Measurements from ENCODE around the gene MGAT4A.
"Not testable (repeated sequence)": the region's sequence is repeated elsewhere in the genome, so short reads cannot be mapped to it uniquely, and the experiment has no call there.

The MGAT4A gene

GRCh38 chr2:98759827-98760625 lies 29.1 kb upstream of the MGAT4A start:
- DNase-seq (ENCODE audit: low read depth in 2 of 2), result no peak

GRCh38 chr2:98759338-98759737 lies 28.4 kb upstream of the MGAT4A start:
- DNase-seq (ENCODE audit: low read depth in 2 of 2), result no peak

GRCh38 chr2:98757904-98758421 lies 27.0 kb upstream of the MGAT4A start:
- DNase-seq (ENCODE audit: low read depth in 2 of 2), result no peak

DNA sequence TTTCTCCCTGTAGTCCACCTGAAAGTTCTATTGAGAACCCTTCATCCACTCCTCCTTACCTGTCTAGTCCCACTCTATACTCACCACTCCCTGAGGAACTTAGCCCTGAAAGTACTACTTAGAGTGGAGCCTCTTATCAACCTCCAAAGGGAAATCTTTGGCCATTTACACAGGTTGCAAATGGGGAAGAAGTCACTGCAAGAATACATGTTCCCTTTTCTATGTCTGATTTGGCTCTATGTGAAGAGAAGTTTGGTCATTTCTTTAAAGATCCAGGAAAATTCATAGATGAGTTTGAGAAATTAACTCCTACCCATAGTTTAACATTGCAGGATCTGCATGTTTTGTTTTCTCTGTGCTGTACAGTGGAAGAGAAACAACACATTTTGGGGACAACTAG lies 22.9 kb upstream of the MGAT4A start:
- no peak for DNase-seq (ENCODE audit: low read depth in 2 of 2)

DNA sequence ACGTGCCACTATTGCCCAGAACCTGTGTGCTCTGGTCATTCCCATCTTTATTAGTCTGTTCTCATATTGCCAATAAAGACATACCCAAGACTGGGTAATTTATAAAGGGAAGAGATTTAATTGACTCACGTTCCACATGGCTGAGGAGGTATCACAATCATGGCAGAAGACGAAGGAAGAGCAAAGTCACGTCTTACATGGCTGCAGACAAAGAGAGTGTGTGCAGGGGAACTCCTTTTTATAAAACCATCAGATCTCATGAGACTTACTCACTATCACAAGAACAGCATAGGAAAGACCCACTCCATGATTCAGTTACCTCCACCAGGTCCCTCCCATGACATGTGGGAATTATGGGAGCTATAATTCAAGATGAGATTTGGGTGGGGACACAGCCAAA lies 21.8 kb upstream of the MGAT4A start:
- DNase-seq (ENCODE audit: low read depth in 2 of 2), result not testable (repeated sequence)

DNA sequence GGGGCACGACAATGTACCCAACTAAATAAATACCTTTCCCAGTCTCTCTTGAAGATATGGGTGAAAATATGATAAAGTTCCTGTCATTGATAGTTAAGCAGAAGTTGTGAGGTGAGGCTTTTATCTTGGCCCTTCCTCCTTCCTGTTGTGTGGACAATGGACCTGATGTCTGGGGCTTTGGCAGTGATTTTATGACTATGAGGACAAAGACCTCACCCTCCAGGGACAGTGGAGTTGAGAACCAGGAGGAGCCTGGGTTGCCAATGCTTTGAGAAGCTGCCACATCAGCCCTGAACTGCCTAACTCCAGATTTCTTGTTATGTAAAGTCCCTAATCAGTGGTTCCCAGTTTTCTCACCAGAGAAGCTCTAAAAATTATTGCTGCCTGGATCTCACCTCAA lies 20.8 kb upstream of the MGAT4A start:
- DNase-seq (ENCODE audit: low read depth in 2 of 2), result no peak

DNA sequence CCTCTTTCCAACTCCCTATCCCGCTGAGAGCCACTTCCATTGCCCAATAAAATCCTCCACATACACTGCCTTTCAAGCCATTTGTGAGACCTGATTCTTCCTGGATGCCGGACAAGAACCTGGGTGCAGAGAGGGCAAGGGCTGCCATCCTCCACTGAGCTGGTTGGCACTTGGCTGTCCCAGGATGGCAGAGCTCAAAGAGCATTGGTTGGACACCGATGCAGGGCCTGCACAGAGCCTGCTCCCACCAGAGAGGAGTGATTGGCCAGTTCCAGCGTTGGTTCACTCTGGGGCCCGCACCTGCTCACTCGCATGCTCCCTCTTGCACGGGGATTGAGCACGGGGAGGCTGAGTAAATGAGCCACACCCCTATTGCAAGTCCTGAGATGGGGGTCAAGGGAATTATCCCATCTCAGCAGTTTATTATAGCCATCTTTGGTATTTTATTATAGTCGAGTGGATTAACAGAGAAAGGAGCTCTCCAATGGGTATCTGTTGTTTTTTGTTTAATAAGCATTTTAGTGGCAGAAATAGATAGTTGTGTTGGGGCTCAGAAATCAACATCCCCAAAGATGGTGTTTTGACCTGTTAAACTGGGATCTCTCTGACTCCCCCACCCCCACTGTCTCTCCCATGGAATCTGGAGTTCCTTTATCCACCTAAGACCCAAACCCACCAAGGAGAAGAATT lies 19.8 kb upstream of the MGAT4A start:
- DNase-seq (ENCODE audit: low read depth in 2 of 2), result no peak

- no peak for DNase-seq (ENCODE audit: low read depth in 2 of 2)
Measured at GRCh38 chr2:98749066-98749450, 18.1 kb upstream of the MGAT4A start.

- DNase-seq (ENCODE audit: low read depth in 2 of 2), result no peak
Measured at GRCh38 chr2:98748292-98749065, 17.5 kb upstream of the MGAT4A start.

GRCh38 chr2:98747888-98748287 lies 17.0 kb upstream of the MGAT4A start:
- no peak for DNase-seq (ENCODE audit: low read depth in 2 of 2)

- no peak for DNase-seq (ENCODE audit: low read depth in 2 of 2)
Measured at GRCh38 chr2:98746426-98746825, 15.5 kb upstream of the MGAT4A start.

DNA sequence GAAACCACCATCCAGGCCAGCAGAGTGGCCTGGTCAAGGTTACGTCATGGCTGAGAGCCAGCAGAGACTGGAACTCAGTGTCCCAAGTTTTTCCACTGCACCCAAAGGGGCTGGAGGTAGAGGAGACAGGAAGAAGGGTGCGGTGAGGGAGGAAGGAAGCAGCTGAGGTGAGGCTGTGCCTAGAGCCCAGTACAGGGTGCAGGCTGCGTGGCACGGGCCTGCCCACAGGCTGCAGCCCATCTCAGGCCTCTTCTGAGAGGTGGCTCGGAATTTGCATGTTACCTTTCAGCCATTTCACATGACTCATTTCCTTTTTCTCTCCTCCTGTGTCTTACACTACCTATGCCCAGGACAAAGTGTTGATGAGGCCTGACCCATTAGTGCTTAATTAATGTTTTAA lies 13.7 kb upstream of the MGAT4A start:
- no peak for DNase-seq (ENCODE audit: low read depth in 2 of 2)

- no peak for DNase-seq (ENCODE audit: low read depth in 2 of 2)
Measured at GRCh38 chr2:98743835-98744234, 12.9 kb upstream of the MGAT4A start.

- DNase-seq (ENCODE audit: low read depth in 2 of 2), result no peak
Measured at GRCh38 chr2:98739020-98739419, 8.1 kb upstream of the MGAT4A start.

DNA sequence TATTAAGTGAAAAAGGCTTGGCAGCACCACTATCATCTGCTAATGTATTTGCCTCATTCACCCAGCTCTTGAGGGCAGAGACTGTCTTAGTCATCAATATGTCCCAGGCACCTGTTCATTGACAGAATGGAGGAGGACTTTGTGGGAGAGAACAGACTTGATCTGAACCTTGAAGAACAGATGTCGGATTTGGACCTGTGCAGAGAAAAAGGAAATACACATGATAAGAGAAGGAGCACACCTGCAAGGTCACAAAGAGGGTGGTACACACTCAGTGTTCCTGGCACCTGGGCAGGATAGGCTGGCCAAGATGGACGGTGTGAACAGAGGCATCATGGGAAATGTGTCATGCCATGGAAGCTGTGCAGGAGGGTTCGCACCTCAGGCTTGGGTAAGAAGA lies 7.4 kb upstream of the MGAT4A start:
- no peak for DNase-seq (ENCODE audit: low read depth in 2 of 2)

GRCh38 chr2:98737848-98738247 lies 6.9 kb upstream of the MGAT4A start:
- no peak for DNase-seq (ENCODE audit: low read depth in 2 of 2)

DNA sequence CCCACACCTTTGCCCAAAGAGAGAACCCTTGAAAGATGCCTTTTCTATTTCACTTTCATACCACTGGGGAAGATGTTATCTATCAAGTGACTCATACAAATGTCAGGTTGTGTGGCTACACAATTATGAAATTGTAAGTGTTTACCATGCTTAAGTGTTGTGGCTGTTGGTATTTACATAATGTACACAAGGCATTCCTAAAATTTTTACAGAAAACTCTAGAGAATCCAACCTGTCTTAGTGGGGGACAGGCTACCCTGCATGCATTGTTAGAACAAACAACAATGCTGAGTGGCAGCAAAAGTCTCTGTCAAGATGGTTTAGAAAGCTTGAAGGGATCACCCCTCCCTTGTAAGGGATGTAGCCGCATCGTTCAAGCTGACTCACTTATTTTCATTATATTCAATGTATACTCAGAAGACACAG lies 5.5 kb upstream of the MGAT4A start:
- no peak for DNase-seq (ENCODE audit: low read depth in 2 of 2)

- DNase-seq (ENCODE audit: low read depth in 2 of 2), result no peak
Measured at GRCh38 chr2:98734823-98735260, 3.9 kb upstream of the MGAT4A start.

- no peak for DNase-seq (ENCODE audit: low read depth in 2 of 2)
Measured at GRCh38 chr2:98734162-98734561, 3.2 kb upstream of the MGAT4A start.

DNA sequence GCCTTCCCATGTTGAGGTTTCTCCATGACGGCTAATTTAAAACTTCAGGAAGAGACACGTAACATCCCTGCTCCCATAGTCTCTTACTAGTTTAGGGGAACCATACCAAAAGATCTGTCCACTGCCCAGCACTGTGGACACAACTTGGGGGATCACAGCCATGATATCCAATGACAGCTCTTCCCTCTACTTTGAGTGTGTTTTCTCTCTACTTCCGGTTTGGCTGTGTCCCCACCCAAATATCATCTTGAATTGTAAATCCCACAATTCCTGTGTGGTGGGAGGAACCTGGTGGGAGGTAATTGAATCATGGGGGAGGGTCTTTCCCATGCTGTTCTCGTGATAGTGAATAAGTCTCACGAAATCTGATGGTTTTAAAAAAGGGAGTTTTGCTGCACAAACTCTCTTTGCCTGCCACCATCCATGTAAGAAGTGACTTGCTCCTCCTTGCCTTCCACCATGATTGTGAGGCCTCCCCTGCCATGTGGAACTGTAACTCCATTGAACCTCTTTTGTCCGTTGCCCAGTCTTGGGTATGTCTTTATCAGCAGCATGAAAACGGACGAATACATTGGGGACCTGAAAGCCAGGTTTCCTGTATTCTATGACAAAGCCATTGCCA lies 1.6 kb upstream of the MGAT4A start:
- DNase-seq (ENCODE audit: low read depth in 2 of 2), result no peak

GRCh38 chr2:98731894-98732349 lies 990 bp upstream of the MGAT4A start:
- no peak for DNase-seq (ENCODE audit: low read depth in 2 of 2)

- peak; percentile 32 to 47 for DNase-seq (ENCODE audit: low read depth in 2 of 2)
Measured at GRCh38 chr2:98730707-98731040, 258 bp downstream of the MGAT4A start.

All from stimulated activated CD8-positive, alpha-beta memory T cell treated with anti-CD3 and anti-CD28 coated beads, Interleukin-2, amount 100 ng/mL, for 48 hours (primary cell).